PC-9 (cell line): ENCODE results near the gene LIMA1.
"Not testable (repeated sequence)": the region's sequence is repeated elsewhere in the genome, so short reads cannot be mapped to it uniquely, and the experiment has no call there.

Experiments used
- EZH2 ChIP-seq: fragments of 200-600 bp; sonication (generic); IDR thresholded peaks from 2 replicates; pipeline ENCODE4 v1.8.0; 2017; ENCODE audit warnings: antibody characterized with exemption, low read depth
- TF ChIP-seq, protein P1 (sequence below): fragments of 200-600 bp; sonication (generic); conservative IDR thresholded peaks from 2 replicates; pipeline ENCODE4 v1.6.1; 2017; ENCODE audit warnings: mixed run types, antibody characterized with exemption, mild to moderate bottlenecking, moderate library complexity

- TF ChIP-seq, protein P1, sequence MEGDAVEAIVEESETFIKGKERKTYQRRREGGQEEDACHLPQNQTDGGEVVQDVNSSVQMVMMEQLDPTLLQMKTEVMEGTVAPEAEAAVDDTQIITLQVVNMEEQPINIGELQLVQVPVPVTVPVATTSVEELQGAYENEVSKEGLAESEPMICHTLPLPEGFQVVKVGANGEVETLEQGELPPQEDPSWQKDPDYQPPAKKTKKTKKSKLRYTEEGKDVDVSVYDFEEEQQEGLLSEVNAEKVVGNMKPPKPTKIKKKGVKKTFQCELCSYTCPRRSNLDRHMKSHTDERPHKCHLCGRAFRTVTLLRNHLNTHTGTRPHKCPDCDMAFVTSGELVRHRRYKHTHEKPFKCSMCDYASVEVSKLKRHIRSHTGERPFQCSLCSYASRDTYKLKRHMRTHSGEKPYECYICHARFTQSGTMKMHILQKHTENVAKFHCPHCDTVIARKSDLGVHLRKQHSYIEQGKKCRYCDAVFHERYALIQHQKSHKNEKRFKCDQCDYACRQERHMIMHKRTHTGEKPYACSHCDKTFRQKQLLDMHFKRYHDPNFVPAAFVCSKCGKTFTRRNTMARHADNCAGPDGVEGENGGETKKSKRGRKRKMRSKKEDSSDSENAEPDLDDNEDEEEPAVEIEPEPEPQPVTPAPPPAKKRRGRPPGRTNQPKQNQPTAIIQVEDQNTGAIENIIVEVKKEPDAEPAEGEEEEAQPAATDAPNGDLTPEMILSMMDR = not testable (repeated sequence)
- not testable (repeated sequence) for TF ChIP-seq EZH2
Observed at GRCh38 chr12:50328664-50329063, 45.3 kb upstream of the LIMA1 start.
